RWPE1 (cell line): ENCODE data around the gene SAMD11.

Experiments used
- CTCF ChIA-PET: fragments of 350-600 bp; sonication (Branson Sonifier 250); formaldehyde crosslinking; extraction: SDS; loops from one replicate; lab custom pipeline; 2021; lab: Yijun Ruan, JAX
- POLR2A ChIA-PET: fragments of 400-600 bp; formaldehyde crosslinking; extraction: SDS; loops from one replicate; lab custom pipeline; 2020; ENCODE audit warnings: antibody characterized with exemption; ENCODE audit not compliant: low non-redundant PET; lab: Yijun Ruan, JAX
- DNase-seq: peaks from one replicate; pipeline ENCODE4 v3.0.0; 2012; ENCODE audit warnings: low spot score
- H3K27ac ChIP-seq: fragments of 450-650 bp; 2 replicates; pipeline ENCODE4 v1.5.1; 2017
- TF ChIP-seq, protein P1 (sequence below): fragments of 450-650 bp; conservative IDR thresholded peaks from 2 replicates; pipeline ENCODE4 v1.5.1; 2017; ENCODE audit warnings: low read depth, mild to moderate bottlenecking

Gene SAMD11

DNA sequence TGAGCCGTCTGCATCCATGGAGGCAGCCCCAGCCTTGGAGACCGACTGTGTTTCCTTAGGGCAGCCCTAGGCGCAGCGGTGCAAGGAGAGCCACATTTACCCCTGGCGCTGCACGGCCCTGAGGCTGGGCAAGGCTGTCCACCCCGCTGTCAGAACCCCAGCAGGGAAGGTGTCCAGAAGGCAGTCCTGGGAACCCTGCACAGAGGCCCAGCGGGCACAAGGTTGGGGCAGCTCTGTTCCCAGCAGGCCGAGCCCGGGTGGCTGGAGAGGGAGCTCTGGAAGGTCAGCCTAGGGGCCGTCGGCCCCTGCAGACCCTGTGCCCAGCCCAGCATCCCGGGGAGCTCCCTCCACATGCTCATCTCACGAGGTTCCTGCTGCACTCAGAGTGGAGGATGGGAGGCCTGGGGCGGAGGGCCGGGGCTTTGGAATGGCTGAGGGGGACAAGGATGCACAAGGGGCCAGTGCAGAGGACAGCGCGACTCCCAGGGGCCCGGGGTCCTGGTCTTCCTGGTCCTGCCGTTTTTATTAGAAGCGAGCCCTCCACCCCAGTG lies 19.9 kb upstream of the SAMD11 start:
- ChIA-PET CTCF (interaction anchor here (1.0 to 3.7 kb wide), 2 partner anchors 34 kb away, joined by 3 to 53 read pairs; no protein-coding TSS in a partner anchor), POLR2A (no interaction called here)
- no peak for DNase-seq
- H3K27ac ChIP-seq, result no peak overlapping the region
- TF ChIP-seq, protein P1, sequence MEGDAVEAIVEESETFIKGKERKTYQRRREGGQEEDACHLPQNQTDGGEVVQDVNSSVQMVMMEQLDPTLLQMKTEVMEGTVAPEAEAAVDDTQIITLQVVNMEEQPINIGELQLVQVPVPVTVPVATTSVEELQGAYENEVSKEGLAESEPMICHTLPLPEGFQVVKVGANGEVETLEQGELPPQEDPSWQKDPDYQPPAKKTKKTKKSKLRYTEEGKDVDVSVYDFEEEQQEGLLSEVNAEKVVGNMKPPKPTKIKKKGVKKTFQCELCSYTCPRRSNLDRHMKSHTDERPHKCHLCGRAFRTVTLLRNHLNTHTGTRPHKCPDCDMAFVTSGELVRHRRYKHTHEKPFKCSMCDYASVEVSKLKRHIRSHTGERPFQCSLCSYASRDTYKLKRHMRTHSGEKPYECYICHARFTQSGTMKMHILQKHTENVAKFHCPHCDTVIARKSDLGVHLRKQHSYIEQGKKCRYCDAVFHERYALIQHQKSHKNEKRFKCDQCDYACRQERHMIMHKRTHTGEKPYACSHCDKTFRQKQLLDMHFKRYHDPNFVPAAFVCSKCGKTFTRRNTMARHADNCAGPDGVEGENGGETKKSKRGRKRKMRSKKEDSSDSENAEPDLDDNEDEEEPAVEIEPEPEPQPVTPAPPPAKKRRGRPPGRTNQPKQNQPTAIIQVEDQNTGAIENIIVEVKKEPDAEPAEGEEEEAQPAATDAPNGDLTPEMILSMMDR, result no peak

DNA sequence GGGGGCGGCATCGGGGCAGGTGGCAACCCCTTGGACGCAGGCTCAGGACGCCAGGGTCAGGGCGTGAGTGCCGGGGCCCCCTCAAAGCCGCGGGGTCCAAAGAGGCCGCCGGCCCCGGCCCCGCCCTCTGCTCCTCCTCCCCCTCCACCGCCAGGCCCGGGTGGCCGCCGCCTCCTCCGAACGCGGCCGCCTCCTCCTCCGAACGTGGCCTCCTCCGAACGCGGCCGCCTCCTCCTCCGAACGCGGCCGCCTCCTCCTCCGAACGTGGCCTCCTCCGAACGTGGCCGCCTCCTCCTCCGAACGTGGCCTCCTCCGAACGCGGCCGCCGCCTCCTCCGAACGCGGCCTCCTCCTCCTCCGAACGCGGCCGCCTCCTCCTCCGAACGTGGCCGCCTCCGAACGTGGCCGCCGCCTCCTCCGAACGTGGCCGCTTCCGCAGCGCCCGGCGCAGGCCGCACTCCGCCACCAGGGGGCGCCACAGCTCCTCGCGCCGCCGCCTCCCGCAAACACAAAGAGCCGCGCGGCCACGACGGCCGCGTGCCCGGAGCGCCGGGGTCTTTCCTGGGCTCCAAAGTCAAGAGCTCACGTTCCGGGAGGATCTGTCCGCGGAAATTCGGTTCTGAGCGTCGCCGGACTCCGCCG lies 19.3 kb upstream of the SAMD11 start:
- ChIA-PET CTCF (interaction anchor here (0.6 to 3.7 kb wide), 15 partner anchors 8 to 155 kb away, joined by 3 to 53 read pairs (median 4); partner anchors contain the start of gene PERM1), POLR2A (interaction anchor here (1.1 kb wide), 1 partner anchor 34 kb away, joined by 3 read pairs; no protein-coding TSS in a partner anchor)
- peak; percentile 44 for DNase-seq
- no peak overlapping the region for H3K27ac ChIP-seq
- TF ChIP-seq, protein P1, result peak; percentile 91

DNA sequence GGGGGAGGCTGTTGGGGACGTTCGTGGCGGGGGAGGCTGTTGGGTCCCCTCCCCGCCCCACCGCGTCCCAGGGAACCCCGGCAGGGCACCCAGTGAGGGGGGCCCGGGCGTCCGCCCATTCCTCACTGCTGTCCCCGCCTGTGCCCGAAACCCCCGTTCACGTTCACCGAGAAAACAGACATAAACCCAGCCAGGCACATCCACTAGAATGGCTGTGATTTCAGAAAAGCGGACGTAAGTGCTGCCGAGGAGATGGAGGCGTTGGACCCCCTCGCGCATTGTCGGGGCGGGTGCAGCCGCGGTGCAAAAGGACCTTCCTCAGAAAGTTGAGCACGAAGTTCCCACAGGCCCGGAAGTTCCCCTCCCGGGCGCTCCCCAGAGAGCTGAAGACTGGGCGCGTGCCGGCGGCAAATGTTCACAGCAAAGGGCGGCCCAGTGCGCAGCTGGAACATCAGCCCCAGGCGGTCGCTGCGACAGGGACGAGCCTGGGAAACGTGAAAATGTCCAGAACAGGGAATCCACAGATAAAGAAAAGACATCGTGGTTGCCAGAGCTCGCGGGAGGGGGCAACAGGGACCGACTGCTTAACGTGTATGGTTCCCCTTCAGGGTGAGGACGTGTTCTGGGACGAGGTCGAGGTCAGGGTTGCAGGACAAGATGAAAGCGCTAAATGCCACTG lies 18.5 kb upstream of the SAMD11 start:
- no peak for DNase-seq
- no peak overlapping the region for H3K27ac ChIP-seq
- POLR2A ChIA-PET, result interaction anchor here (1.1 kb wide), 1 partner anchor 33 kb away, joined by 3 read pairs; no protein-coding TSS in a partner anchor
- TF ChIP-seq, protein P1, result no peak
- CTCF ChIA-PET, result interaction anchor here (0.6 to 3.7 kb wide), 16 partner anchors 7 to 154 kb away, joined by 3 to 53 read pairs (median 4); partner anchors contain the start of gene PERM1

DNA sequence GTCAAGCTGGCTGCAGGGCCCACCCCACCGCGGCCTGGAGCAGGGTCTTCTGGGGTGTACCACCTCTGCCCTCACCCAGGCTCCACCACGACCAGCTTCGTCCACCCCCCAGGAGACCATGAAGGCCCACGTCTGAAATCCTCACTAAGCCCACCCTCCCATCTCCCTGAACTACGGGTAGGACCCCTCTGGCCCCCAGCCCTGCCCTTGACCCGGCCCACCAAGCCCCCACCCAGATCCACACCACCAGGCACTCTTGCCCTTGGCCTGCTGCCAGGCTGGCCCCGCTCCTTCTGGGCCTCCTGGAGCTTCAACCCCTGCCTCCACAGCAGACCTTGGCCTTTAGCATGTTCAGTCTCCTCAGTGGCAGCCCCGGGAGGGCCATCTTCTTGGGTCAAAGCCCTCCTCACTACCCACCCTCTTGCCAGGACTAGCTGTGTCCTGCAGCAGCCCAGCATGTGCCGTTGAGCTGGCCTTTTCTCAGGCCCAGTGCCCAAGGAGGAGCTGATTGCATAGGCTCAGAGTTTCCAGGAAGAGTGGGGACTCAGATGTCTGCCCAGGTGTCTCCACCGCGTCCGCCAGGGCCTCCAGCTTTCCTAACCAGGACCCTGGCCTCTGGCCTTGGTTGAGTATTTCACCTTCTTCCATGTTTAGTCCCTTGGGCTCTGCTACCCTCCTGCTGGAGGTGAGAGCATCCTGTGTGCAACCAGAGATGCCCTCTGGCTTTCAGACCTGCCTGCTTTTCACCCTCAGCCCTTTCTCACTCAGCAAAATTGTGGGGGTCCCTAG lies 17.7 kb upstream of the SAMD11 start:
- TF ChIP-seq, protein P1, result no peak
- H3K27ac ChIP-seq, result peak overlapping the region; percentile 67
- POLR2A ChIA-PET, result no interaction called here
- CTCF ChIA-PET, result interaction anchor here (0.5 to 3.7 kb wide), 10 partner anchors 11 to 162 kb away, joined by 3 to 53 read pairs (median 3); no protein-coding TSS in a partner anchor
- no peak for DNase-seq

DNA sequence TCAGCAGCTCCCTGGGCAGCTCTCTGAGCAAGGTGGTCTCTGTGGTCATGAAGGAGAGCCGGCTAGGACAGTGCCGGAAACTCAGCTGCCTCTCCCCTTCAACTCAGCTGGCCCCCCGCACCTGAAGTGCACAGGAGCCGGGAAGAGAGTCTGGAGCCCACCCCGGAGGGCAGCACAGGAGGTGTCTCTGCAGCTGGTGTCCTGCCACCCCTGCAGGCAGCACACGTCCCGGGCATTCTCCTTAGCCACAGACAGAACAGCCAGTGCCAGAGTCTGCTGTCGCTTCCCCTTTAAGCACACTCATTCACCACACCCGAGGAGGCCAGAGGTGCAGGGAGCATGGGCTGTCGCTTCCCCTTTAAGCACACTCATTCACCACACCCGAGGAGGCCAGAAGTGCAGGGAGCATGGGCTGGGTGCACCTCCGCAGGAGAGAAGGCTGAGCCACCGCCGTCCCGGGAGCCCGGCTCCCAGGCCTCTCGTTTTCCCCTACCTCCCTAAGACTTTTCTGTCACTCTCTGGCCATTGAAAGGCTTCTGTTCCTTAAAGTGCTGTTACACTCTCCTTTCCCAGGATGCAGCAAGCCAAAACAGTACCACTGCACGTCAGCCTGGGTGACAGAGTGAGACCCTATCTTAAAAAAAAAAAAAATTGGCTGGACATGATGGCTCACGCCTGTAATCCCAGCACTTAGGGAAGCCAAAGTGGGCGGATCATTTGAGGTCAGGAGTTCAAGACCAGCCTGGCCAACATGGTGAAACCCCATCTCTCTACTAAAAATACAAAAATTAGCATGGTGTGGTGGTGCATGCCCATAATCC lies 16.9 kb upstream of the SAMD11 start:
- POLR2A ChIA-PET, result interaction anchor here (0.6 kb wide), 1 partner anchor 37 kb away, joined by 3 read pairs; no protein-coding TSS in a partner anchor
- TF ChIP-seq, protein P1, result no peak

More for the DNA sequence above, 16.9 kb upstream of the SAMD11 start:
- CTCF ChIA-PET, result interaction anchor here (0.5 to 3.7 kb wide), 7 partner anchors 12 to 109 kb away, joined by 3 to 53 read pairs (median 5); no protein-coding TSS in a partner anchor
- H3K27ac ChIP-seq, result peak overlapping the region; percentile 67
- DNase-seq, result peak; percentile 42
